Stimulated activated naive CD8-positive, alpha-beta T cell treated with anti-CD3 and anti-CD28 coated beads, Interleukin-15, Interleukin-2, amounts not matched to agents 100 ng/mL and 50 ng/mL, for 24 hours (primary cell): ENCODE measurements around the gene PIGP.
"Not testable (repeated sequence)": the region's sequence is repeated elsewhere in the genome, so short reads cannot be mapped to it uniquely, and the experiment has no call there.

Source experiments
- H3K27ac Mint-ChIP-seq: one replicate; pipeline ENCODE4 v1.8.0; 2021; ENCODE audit warnings: mild to moderate bottlenecking, mixed read lengths
- H3K27me3 Mint-ChIP-seq: one replicate; pipeline ENCODE4 v1.8.0; 2021; ENCODE audit warnings: mixed read lengths
- H3K36me3 Mint-ChIP-seq: one replicate; pipeline ENCODE4 v1.8.0; 2021; ENCODE audit warnings: low read depth, mixed read lengths
- H3K4me1 Mint-ChIP-seq: one replicate; pipeline ENCODE4 v1.8.0; 2021; ENCODE audit warnings: low read depth, mixed read lengths
- H3K4me3 Mint-ChIP-seq: one replicate; pipeline ENCODE4 v1.8.0; 2021; ENCODE audit warnings: mild to moderate bottlenecking, mixed read lengths
- H3K9me3 Mint-ChIP-seq: one replicate; pipeline ENCODE4 v1.8.0; 2021; ENCODE audit warnings: mixed read lengths

The PIGP gene

GRCh38 chr21:37072988-37073416 is at the start of gene PIGP, which contains the start of gene TTC3:
TSS of gene PIGP (minus strand) at chr21:37073071. CDS start at chr21:37072515, 556 bp downstream.
TSS of gene TTC3 (plus strand) at chr21:37073254. CDS start at chr21:37087258, 14,004 bp downstream.
- no peaks in the 10 kb centered on the region for H3K27me3 Mint-ChIP-seq
- H3K27ac Mint-ChIP-seq, result peak within 1 kb of the TSS; percentile 98
- H3K36me3 Mint-ChIP-seq, result peaks cover 27% of the 10 kb centered on the region
- H3K4me1 Mint-ChIP-seq, result peaks cover 56% of the 10 kb centered on the region
- H3K4me3 Mint-ChIP-seq, result peak within 1 kb of the TSS; percentile 100
- H3K9me3 Mint-ChIP-seq, result no peaks in the 10 kb centered on the region

- Mint-ChIP-seq H3K27ac (peak overlapping the region; percentile 72), H3K36me3 (peaks cover 40% of the 10 kb centered on the region), H3K9me3 (no peaks in the 10 kb centered on the region), H3K4me1 (peaks cover 34% of the 10 kb centered on the region), H3K27me3 (no peaks in the 10 kb centered on the region), H3K4me3 (peak overlapping the region; percentile 20)
Observed at GRCh38 chr21:37119421-37120218, 46.7 kb upstream of the PIGP start.

- no peak overlapping the region for H3K4me3 Mint-ChIP-seq
- H3K36me3 Mint-ChIP-seq, result peaks cover 36% of the 10 kb centered on the region
- no peaks in the 10 kb centered on the region for H3K27me3 Mint-ChIP-seq
- no peak overlapping the region for H3K27ac Mint-ChIP-seq
- H3K9me3 Mint-ChIP-seq, result no peaks in the 10 kb centered on the region
- H3K4me1 Mint-ChIP-seq, result peaks cover 34% of the 10 kb centered on the region
Observed at GRCh38 chr21:37118187-37118826, 45.4 kb upstream of the PIGP start.

DNA sequence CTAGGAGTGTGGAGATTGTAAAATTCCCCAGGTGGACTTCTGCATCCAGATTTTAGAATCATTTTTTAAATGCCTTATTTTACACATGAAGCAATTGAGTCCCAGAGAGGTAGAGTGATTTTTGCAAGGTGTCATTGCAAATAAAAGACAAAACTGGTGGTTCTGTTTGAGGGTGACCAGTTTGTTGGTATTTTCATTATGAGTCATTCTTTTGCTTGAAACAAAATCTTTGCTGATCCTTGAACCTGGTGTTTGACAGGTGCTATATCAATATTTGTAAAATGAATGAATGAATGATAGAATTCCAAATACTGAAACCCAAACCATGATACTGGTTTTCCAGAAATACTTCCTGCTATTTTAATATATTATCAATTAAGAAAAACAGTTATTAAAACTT is 44.3 kb upstream of the PIGP start:
- no peak overlapping the region for H3K27ac Mint-ChIP-seq
- H3K27me3 Mint-ChIP-seq, result no peaks in the 10 kb centered on the region
- H3K4me3 Mint-ChIP-seq, result no peak overlapping the region
- no peaks in the 10 kb centered on the region for H3K9me3 Mint-ChIP-seq
- peaks cover 34% of the 10 kb centered on the region for H3K4me1 Mint-ChIP-seq
- H3K36me3 Mint-ChIP-seq, result peaks cover 31% of the 10 kb centered on the region

DNA sequence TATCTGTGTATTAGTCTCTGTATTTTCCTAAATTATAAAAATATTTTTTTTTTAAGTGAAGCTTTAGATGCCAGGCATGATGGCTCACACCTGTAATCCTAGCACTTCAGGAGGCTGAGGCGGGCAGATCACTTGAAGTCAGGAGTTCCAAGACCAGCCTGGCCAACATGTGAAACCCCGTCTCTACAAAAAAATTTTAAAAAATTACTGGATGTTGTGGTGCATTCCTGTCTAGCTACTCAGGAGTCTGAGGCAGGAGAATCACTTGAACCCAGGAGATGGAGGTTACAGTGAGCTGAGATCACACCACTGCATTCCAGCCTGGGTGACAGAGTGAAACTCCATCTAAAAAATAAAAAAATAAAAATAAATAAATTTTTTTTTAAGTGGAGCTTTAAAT is 43.6 kb upstream of the PIGP start:
- H3K27me3 Mint-ChIP-seq, H3K27ac Mint-ChIP-seq, H3K4me3 Mint-ChIP-seq, H3K9me3 Mint-ChIP-seq: not testable (repeated sequence)
- H3K4me1 Mint-ChIP-seq, result peaks cover 34% of the 10 kb centered on the region
- H3K36me3 Mint-ChIP-seq, result peaks cover 31% of the 10 kb centered on the region

- H3K27ac Mint-ChIP-seq, H3K9me3 Mint-ChIP-seq, H3K27me3 Mint-ChIP-seq, H3K4me3 Mint-ChIP-seq: not testable (repeated sequence)
- Mint-ChIP-seq H3K36me3 (peaks cover 29% of the 10 kb centered on the region), H3K4me1 (peaks cover 19% of the 10 kb centered on the region)
Observed at GRCh38 chr21:37114301-37114700, 41.4 kb upstream of the PIGP start.

DNA sequence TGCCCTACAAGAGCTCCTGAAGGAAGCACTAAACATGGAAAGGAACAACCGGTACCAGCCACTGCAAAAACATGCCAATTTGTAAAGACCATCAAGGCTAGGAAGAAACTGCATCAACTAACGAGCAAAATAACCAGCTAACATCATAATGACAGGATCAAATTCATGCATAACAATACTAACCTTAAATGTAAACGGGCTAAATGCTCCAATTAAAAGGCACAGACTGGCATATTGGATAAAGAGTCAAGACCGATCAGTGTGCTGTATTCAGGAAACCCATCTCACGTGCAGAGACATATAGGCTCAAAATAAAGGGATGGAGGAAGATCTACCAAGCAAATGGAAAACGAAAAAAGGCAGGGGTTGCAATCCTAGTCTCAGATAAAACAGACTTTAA is 38.2 kb upstream of the PIGP start:
- not testable (repeated sequence) for H3K27ac Mint-ChIP-seq, H3K4me1 Mint-ChIP-seq, H3K9me3 Mint-ChIP-seq, H3K27me3 Mint-ChIP-seq, H3K4me3 Mint-ChIP-seq
- H3K36me3 Mint-ChIP-seq, result peaks cover 40% of the 10 kb centered on the region

DNA sequence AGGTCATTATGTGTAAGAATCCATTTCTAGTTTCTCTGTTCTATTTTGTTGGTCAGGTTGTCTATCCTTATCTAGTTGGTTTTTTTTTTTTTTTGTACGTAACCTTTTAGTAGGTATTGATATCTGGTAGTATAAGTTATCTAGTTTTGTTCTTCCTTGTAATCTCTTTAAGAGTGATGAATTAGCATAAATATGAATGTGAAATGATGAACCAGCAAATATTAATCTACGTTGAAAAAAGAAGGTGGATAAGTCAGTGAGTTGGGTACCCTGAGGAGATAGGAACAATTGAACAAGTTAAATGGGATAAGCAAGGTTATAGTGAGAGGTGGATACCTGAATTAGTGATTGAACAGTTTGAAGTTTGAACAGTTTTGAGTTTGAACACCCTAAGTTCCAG is 34.1 kb upstream of the PIGP start:
- no peaks in the 10 kb centered on the region for H3K27me3 Mint-ChIP-seq
- peaks cover 4% of the 10 kb centered on the region for H3K9me3 Mint-ChIP-seq
- H3K27ac Mint-ChIP-seq, result no peak overlapping the region
- H3K36me3 Mint-ChIP-seq, result peaks cover 40% of the 10 kb centered on the region
- H3K4me3 Mint-ChIP-seq, result no peak overlapping the region
- H3K4me1 Mint-ChIP-seq, result no peaks in the 10 kb centered on the region

- H3K27ac Mint-ChIP-seq, H3K9me3 Mint-ChIP-seq, H3K27me3 Mint-ChIP-seq, H3K4me3 Mint-ChIP-seq, H3K4me1 Mint-ChIP-seq: not testable (repeated sequence)
- peaks cover 49% of the 10 kb centered on the region for H3K36me3 Mint-ChIP-seq
Observed at GRCh38 chr21:37102746-37103145, 29.9 kb upstream of the PIGP start.

DNA sequence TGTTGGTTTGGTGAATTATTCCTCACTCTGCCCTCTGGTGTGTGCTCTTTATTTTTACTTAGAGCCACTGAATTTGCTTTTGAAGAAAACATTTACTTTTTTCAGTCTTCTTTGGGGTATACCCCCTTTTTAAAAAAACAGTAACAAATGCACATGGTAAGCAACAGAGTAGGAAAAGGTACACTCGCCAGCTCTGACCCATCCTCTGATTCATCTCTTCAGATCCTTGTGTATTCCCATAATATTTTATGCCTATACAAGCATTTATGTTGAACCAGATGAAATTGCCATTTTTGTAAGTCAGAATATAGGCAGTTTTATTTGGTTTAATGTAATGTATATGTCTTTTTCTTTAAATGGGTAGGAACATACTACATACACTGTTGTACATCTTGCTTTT is 28.5 kb upstream of the PIGP start:
- Mint-ChIP-seq H3K9me3 (no peaks in the 10 kb centered on the region), H3K36me3 (peaks cover 47% of the 10 kb centered on the region)

DNA sequence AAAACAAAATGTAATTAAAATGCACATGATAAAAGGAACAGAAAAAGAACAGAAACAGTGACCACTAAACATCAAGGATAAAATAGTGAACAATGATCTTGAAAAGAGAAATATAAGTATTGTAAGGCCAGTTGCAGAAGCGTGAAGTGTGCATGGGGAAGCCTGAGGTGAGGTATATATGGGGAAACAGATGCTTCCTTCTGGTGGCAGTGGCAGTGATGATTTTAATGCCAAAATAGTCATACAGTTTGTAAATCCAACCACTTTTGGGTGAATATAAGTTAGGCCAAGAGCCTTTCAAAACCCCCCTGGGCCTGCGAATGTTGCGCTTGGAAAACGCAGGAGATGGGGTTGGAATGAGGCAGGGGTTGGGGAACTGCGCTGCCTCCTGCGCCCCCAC is 27.4 kb upstream of the PIGP start:
- peaks cover 54% of the 10 kb centered on the region for H3K36me3 Mint-ChIP-seq

More for the DNA sequence above, 28.5 kb upstream of the PIGP start:
- no peaks in the 10 kb centered on the region for H3K4me1 Mint-ChIP-seq
- H3K27ac Mint-ChIP-seq, result no peak overlapping the region
- no peaks in the 10 kb centered on the region for H3K27me3 Mint-ChIP-seq
- no peak overlapping the region for H3K4me3 Mint-ChIP-seq

GRCh38 chr21:37098751-37099150 is 25.9 kb upstream of the PIGP start:
- H3K4me3 Mint-ChIP-seq, result no peak overlapping the region
- H3K27me3 Mint-ChIP-seq, result no peaks in the 10 kb centered on the region
- peaks cover 61% of the 10 kb centered on the region for H3K36me3 Mint-ChIP-seq
- no peak overlapping the region for H3K27ac Mint-ChIP-seq
- no peaks in the 10 kb centered on the region for H3K9me3 Mint-ChIP-seq
- no peaks in the 10 kb centered on the region for H3K4me1 Mint-ChIP-seq

More for the DNA sequence above, 27.4 kb upstream of the PIGP start:
- no peaks in the 10 kb centered on the region for H3K4me1 Mint-ChIP-seq
- H3K4me3 Mint-ChIP-seq, result no peak overlapping the region
- no peaks in the 10 kb centered on the region for H3K27me3 Mint-ChIP-seq
- no peaks in the 10 kb centered on the region for H3K9me3 Mint-ChIP-seq
- no peak overlapping the region for H3K27ac Mint-ChIP-seq

DNA sequence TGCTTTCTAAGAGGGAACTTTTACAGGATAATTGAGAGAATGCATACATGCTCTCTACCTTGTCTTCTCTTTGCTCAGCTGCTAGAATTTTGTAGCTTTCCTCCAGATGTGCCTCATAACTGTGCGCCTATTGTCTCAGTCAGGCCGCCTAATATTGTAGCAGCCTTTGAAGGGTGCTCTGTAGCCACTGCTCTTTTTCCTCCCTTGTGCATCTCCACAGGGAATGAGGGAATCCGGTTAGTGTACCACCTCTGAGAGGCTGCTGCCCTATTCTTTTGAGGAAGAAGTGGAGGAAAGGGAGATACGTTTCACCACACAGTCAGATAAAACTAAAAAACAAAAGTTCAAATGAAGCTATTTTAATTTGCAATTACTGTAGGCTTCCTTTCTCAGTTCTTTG is 22.9 kb upstream of the PIGP start:
- Mint-ChIP-seq H3K27ac (no peak overlapping the region), H3K4me3 (no peak overlapping the region), H3K9me3 (no peaks in the 10 kb centered on the region), H3K4me1 (no peaks in the 10 kb centered on the region), H3K27me3 (no peaks in the 10 kb centered on the region), H3K36me3 (peaks cover 67% of the 10 kb centered on the region)

DNA sequence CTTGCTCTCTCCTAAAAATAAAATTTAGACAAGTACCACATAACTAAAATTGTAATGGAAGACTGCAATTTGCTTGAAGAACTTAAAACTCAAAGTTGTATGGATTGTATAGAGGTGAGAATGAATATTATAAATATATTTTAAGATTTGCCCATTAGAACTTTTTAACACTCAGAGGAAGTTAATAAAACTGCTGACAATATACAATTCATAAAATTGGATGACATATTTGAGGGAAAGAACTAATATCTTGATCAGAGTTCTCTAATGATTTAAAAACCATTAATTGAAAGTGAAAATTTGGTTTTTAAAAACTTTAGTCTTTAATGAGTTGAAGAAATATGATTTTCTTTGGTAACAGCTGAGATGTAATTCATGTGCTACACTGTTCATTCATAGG is 21.1 kb upstream of the PIGP start:
- H3K4me3 Mint-ChIP-seq, result no peak overlapping the region
- no peaks in the 10 kb centered on the region for H3K4me1 Mint-ChIP-seq
- no peaks in the 10 kb centered on the region for H3K27me3 Mint-ChIP-seq
- no peaks in the 10 kb centered on the region for H3K9me3 Mint-ChIP-seq
- H3K36me3 Mint-ChIP-seq, result peaks cover 62% of the 10 kb centered on the region
- no peak overlapping the region for H3K27ac Mint-ChIP-seq

GRCh38 chr21:37088186-37088735 is 15.4 kb upstream of the PIGP start:
- no peaks in the 10 kb centered on the region for H3K27me3 Mint-ChIP-seq
- H3K27ac Mint-ChIP-seq, result no peak overlapping the region
- H3K36me3 Mint-ChIP-seq, result peaks cover 34% of the 10 kb centered on the region
- H3K4me1 Mint-ChIP-seq, result peaks cover 11% of the 10 kb centered on the region
- no peak overlapping the region for H3K4me3 Mint-ChIP-seq
- H3K9me3 Mint-ChIP-seq, result no peaks in the 10 kb centered on the region
